GM21717 (cell line): ENCODE measurements around the gene ZCWPW2.
A peak's percentile ranks its signal among the peaks of the same experiment; 100 is the strongest.

ENCODE experiments used
- ATAC-seq: cut with Tn5 transposase; IDR thresholded peaks from one replicate; pipeline ENCODE4 v1.9.1; 2021; ENCODE audit warnings: mild to moderate bottlenecking, moderate library complexity; ENCODE audit not compliant: unreplicated experiment

Gene ZCWPW2

DNA sequence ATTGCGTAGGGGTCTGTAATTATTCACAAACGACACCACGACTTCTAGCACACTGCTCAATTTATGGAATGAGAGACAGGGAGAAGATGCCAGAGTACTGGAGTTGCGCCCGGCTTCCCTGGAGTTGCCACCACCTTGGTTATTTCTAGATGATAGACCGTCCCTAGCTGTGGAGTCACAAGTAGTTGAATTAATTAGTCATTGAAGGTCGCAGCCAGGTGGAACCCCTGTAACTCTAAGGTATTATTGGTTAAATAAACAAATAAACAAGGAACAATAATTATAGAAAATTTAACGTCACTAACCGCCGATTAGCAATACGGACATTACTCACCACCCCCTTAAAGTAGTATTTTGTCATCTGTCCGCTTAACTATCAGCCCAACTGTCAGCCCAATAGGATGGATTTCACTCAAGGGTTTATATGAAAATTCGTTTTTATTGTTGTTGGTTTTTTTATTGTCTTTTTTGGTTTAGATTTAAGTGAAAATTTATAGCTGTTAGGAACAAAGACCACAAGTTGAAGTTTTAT lies 1.0 kb downstream of the ZCWPW2 start:
- peak; percentile 4 for ATAC-seq

DNA sequence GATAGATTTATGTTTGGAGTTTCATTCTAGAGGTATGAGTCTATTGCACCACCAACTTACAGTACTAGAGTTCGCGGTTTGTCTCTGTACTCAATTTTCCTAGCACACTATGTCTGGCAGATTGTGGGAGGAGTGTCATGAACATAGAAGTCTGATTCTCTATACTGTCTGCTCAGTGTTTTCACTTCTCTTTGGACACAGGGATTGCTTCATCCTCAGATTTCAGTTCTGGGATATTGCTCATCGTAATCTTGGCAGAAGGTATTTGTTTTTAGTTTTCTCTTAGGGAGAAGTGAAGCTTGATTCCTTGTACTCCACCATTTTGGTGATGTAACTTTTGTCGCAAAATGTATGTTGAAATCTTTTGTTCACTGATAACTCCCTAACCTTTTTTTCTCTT lies 27.9 kb downstream of the ZCWPW2 start:
- no peak for ATAC-seq

DNA sequence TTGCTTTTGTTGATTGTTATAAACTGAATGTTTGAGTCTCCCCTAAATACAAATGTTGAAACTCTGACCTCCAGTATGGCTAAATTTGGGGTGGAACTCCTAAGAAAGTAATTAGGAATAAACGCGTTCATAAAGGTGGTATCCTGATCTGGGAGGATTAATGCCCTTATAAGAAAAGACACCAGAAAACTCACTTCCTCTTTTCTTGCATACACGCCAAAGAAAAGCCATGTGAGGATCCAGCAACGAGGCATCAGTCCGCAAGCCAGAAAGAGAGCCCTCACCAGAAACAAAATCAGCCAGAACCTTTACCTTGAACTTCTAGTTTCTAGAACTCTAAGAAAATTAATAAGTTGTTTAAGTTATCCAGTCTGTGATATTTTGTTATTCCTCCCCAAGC lies 37.5 kb downstream of the ZCWPW2 start:
- no peak for ATAC-seq

DNA sequence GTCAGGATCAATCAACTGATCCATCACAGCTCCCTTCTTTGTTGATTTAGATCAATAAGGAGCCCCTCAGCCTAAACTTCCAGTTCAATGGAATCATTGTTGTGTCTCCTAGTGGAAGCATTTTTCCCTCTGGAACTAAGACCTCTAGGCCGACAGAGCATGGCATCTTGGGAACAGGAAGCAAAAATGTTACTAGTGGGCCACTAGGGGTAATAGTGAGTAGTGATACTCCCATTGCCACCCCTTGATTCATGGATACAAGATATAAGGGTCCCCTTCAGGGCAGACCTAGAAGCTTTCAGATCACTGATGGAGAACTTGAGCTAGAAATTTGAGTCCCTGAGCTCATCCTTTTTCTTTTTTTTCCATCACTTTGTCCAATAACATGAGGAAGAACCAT lies 40.5 kb downstream of the ZCWPW2 start:
- no peak for ATAC-seq

DNA sequence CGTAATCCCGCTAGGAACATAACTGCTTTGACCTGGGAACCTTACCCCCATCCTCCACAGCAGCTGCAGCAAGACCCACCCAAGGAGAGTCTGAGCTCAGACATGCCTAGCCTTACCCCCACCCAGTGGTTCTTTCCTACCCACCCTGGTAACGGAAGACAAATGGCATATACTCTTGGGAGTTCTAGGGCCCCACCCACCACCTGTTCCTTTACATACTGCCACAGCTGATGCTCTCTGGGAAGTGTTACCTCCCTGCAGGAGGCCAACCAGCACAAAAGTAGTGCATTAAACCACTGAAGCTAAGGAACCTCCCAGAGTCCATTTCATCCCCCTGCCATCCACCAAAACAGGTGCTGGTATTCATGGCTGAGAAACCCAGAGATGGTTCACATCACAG lies 50.7 kb downstream of the ZCWPW2 start:
- ATAC-seq: no peak

DNA sequence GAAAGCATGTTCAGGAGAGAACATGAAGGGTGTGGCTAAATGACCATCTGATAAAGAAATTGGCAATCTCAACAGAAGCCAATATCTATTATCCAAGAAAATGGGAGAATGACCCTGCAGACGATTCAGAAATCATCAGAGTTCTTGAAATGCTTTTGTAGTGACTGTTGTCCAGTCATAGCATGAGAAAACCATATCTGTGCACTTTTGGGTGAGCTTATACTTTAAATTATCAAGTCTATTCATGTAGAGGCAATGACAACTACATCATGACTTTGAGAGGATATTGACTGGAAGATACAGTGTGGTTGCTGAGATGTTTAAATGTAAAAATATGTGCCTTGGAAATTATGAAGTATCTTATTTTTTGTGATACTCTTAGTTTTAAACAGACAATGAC lies 57.7 kb downstream of the ZCWPW2 start:
- ATAC-seq: no peak

DNA sequence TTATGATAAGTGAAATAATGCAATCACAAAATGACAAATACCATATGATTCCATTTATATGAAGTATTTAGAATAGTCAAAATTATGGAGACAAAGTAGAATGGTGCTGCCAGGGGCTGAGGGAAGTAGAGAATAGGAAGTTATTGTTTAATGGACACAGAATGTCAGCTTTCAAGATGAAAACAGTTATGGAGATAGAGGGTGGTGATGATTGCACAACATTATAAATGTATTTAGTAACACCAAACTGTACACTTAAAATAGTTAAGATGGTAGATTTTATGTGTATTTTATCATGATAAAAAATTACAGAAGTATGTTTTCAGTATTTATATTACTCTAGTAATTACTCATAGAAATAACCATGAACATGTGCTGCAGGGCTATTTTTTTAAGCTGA lies 100.9 kb downstream of the ZCWPW2 start:
- no peak for ATAC-seq

DNA sequence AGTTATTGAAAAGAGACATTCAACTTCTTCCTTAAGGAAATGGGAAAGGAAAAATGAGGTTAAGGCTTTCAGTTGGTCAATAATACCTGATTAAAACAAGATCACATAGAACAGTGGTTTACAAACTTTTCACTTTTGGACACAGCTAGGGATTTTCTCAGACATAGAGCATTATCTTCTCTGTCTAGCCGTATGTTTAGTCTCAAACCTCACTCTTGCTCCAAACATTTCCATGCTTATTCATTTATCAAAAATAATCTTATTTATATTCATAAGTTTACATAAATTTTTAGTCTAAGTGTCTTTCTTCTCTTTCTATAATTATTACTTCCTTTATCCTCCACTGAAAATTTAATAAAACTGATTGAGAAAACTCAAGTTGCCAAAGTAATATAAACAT lies 114.3 kb downstream of the ZCWPW2 start:
- no peak for ATAC-seq

DNA sequence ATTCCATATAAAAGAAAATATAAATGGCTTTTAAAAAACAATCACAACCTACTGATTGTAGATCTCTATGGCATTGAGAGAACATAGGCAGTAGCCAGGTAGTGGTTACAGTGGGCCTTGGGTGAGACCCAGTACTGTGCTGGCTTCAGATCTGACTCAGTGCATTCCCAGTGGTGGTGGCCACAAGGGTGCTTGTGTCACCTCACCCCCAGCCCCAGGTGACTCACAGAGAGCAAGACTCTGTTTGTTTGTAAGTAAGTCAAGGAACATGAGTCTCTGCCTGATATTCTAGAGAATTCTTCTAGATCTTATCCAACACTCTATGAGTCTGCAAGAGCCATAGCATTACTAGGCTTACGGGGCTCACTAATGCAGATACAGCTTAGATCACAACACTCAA lies 118.9 kb downstream of the ZCWPW2 start:
- ATAC-seq: no peak

DNA sequence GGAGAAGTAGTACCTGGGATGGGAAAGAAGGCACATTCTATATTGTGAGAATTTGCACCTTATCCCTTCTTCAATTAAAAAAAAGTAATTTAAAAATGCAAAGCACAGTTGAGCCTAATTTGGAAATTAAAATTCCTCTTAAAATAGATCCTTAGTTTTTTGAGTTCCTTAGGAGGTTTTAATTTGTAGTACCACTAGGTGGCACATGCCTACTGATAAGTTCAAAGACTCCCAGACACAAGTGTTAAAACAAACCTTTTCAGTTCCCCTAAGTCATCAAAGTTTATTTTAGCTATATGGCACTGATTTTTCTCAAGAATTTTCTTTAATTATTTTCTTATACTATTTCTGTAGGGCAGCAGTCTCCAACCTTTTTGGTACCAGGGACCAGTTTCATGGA lies 127.7 kb downstream of the ZCWPW2 start:
- ATAC-seq: no peak

DNA sequence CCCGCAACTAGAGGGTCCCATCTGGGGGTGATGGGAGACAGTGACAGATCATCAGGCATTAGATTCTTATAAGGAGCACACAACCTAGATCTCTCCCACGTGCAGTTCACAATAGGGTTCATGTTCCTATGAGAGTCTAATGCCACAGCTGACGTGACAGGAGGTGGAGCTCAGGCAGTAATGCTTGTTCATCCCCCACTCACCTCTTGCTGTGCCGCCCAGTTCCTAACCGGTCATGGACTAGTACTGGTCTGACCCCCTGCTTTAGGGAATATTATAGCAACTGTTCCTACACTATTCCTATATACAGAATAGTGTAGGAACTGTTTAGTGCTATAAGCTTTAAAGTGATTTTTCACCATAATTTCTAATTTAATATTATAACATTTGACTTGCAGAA lies 128.2 kb downstream of the ZCWPW2 start:
- no peak for ATAC-seq

DNA sequence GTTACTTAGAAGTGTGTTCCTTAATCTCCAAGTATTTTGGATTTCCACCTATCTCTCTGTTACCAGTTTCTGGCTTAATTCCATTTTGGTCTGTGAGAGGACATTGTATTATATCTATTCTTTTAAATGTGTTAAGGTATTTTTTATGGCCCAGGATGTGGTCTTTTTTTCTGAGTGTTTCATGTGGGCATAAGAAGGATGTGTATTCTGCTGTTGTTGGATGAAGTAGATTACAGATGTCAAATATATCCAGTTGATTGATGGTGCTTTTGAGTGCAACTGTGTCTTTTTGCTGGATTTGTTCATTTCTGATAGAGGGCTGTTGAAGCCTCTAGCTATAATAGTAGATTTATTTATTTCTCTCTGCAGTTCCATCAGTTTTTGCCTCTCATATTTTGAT lies 136.6 kb downstream of the ZCWPW2 start:
- no peak for ATAC-seq

DNA sequence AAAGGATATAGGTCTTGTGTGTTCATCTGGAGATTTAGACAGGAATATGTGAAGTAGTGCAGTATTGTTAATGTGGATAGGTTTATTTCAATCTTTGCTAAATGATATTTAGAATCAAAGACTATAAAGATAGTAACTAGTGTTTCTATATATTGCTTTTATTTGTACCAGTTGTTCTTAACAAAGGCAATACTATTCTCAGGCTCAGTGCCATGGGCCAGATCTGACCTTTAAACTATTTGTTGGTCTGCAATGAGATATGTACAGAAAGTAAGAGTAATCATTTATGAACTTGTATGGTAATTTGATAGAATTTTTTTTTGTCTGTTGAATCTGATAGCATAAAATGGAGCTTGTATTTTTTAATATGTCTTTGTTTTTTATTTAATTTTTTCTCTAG lies 146.8 kb downstream of the ZCWPW2 start:
- no peak for ATAC-seq

DNA sequence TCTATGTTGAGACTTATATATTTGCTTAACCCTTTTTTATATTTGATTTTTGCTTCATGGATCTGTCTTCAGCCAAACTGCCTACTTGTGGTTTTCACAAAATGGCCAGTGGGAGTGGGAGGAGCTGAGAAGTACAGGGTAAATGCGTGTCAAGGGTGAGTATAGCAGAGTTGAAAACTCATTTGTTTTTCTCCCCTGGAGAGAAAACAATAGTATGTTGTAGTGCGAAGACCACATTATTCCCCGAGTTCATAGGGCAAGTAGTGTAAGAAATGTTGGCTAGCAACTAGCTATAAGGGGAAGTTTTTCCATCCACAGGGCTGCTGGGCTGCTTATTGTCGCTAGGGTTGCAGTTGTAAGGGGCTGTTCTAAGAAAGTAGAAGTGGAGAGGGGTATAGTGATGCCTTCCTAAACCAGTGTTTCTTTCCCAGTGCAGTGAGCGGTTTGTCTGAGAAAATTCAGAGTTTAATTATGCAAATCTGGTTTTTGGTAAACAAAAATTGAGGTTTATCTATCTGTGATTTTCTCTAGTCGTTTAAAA lies 153.9 kb downstream of the ZCWPW2 start:
- no peak for ATAC-seq

DNA sequence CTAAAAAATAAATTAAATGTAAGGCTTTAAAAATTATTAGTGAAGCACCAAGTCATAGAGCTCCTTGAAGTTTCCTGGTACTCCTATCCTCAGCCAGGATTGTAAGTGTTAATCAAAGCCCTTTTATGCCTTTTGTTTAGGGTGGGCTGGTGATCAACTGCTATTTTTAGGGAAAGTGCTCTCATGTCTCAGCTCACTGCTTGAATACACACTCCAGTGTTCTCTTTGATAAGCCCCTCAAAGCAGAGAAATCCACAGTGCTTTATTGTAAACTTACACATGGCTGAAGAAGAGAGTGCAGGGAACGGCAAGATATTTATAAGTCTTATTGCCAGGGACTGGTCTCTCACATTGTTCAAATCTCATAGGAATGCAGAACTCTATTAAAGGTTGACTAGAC lies 156.5 kb downstream of the ZCWPW2 start:
- ATAC-seq: no peak

DNA sequence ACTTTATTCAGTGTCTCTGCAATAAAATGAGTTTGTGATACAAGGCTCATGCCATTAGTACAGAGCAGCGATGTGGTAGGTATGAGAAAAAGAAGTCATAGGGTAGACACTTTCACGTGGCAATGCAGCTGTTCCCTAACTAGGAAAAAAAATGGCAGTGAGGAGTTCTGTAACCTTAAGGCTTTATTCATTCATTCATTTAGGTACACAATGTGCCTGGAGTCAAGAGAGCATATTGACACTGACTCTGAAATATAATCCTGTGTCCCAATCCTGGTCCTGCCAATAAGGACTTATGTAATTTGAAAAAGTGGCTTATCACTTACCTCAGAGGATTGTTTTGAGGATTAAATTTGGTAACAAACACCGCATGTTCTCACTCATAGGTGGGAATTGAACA lies 173.1 kb downstream of the ZCWPW2 start:
- ATAC-seq: no peak

DNA sequence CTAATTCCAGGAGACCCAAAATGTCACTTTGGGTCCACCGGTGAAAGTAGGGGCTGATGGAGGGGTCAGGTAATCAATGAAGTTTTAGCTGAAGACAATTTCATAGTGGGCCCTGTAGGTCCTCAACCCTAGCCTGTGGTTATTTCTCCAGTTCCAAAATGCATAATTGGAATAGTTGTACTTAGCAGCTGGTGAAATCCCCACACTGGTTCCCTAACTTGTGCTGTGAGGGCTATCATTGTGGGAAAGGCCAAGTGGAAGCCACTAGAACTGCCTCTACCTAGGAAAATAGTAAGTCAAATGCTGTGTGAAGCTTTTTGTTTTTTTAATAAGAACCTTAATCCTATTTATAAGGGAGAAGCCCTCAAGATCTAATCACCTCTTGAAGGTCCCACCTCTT lies 193.8 kb downstream of the ZCWPW2 start:
- ATAC-seq: no peak

DNA sequence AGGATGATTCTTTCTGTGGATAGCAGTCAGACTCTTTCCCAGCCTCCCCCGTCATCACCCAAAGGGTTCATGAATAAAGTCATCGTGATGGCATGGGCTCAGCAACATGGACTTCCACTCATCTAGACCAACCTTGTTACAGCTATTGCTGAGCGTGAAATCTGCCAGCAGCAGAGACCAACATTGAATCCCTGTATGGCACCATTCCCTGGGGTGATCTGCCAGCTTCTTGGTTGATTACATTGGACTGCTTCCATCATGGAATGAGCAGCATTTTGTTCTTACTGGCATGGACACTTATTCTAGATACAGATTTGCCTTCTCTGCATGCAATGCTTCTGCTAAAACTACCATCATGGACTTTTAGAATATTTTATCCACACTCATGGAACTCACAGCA lies 195.7 kb downstream of the ZCWPW2 start:
- no peak for ATAC-seq

DNA sequence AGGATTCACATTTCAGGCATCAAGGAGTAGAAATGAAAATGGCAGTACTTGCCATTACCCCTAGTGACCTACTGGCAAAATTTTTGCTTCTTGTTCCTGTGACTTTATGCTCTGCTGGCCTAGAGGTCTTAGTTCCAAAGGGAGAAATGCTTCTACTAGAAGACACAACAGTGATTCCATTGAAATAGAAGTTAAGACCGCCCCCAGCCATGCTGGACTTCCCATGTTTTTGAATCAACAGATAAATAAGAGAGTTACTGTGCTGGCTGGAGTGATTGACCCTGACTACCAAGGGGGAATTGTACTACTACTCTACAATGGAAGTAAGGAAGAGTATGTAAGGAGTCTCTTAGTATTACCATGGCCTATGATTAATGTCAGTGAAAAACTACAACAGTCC lies 196.3 kb downstream of the ZCWPW2 start:
- no peak for ATAC-seq

DNA sequence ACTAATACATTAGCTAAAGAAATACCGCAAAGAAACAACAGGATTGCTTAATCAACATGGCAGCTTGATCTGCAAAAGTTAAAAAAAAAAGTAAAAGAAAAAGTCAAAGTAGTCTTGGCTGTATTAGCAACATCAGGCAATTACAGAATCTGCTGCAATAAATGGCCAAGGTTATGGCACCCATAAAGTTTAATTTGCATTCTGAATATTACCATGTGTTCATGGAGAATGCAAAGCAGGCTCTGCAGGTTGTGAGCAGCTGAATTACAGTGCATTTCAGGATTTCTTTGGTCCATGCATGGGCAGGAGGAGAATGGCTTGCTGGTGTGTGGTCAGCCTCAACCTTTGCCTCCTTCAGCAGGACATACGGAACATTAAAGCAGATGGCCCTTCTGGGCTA lies 199.2 kb downstream of the ZCWPW2 start:
- no peak for ATAC-seq

DNA sequence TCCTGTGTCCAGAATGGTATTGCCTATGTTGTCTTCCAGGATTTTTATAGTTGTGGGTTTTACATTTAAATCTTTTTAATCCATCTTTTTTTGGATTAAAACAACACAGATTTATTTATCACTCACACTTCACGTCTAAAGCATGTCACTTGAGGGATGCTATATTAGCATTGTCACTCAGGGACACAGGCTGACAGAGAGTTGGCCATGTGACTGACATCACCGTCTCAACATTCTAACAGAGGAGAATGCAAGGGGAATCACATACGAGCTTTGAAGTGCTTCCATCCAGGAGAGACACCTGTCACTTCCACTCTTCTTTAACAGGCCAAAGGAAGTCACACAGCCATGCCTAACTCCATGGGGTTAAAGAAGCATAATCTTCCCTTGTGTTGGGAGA lies 204.7 kb downstream of the ZCWPW2 start:
- ATAC-seq: no peak

DNA sequence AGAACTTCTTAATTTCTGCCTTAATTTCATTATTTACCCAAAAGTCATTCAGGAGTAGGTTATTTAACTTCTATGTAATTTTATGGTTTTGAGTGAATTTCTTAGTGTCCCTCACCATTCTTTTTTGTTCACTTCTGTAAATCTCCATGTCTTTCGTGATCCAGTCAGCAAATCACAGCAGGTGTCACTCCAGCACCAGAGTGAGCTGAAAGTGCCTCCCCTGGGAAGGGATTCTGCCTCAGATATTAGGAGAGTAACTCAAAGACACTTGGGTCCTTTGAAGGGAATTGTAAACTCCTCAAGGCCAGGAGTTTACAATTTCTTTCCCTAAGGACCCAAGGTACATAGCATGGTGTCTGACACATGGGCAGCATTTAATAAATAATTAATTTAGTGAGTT lies 207.7 kb downstream of the ZCWPW2 start:
- ATAC-seq: no peak

DNA sequence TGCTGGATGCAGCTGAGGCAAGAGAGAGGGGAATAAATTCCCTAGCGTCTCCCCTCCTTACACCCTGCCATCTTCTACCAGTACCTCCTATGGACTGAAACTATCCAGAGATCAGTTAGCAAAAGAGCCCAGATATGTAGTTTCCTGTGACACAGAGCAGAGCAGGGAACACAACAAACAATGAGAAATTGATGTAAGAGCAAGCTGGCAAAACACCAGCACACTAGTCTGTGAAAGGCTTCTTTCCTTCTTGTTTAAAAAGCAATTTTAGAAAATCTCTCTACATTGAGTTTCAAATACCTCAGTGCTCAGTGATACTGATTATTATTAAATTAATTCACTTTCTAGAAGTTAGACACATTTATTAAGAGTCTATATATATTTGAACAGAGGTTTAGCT lies 215.7 kb downstream of the ZCWPW2 start:
- no peak for ATAC-seq

DNA sequence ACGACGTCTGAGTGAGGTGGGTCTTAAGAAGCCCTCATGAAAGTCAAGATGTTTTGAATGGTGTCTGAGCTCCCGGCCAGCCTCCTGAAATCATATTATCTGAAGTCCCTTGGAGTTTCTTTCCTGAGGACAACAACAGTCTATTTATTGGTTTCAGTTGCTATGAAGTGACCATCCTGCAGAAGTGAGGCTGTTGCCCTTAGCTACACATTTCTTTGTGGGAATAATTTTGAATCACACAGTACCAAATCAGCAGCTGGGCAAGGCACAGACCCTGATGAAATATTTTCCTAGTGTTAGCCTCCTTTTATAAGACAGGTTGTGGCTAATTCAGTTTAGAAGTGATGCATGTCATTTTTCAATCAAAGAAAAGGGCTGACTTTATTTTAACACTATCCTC lies 220.8 kb downstream of the ZCWPW2 start:
- no peak for ATAC-seq
